Nephron (organoid): ENCODE measurements around the gene APOC1.
A peak's percentile ranks its signal among the peaks of the same experiment; 100 is the strongest.
"Not testable (repeated sequence)": the region's sequence is repeated elsewhere in the genome, so short reads cannot be mapped to it uniquely, and the experiment has no call there.

ENCODE experiments used
- H3K27ac Mint-ChIP-seq, 3 experiments: 2 replicates each; pipeline ENCODE4 v1.8.0; 2020; ENCODE audit warnings: mixed read lengths in 3 of 3, mild to moderate bottlenecking in 2 of 3, moderate library complexity in 1 of 3
- H3K27me3 Mint-ChIP-seq: 2 replicates; pipeline ENCODE4 v1.8.0; 2021; ENCODE audit warnings: low read depth, mild to moderate bottlenecking, moderate library complexity, mixed read lengths
- H3K36me3 Mint-ChIP-seq: 2 replicates; pipeline ENCODE4 v1.8.0; 2020; ENCODE audit warnings: low read depth, mixed read lengths
- H3K4me1 Mint-ChIP-seq: 2 replicates; pipeline ENCODE4 v1.8.0; 2020; ENCODE audit warnings: mixed read lengths
- H3K4me3 Mint-ChIP-seq, 3 experiments: 2 replicates each; pipeline ENCODE4 v1.8.0; 2020; ENCODE audit warnings: mild to moderate bottlenecking in 3 of 3, mixed read lengths in 3 of 3, moderate library complexity in 2 of 3
- H3K9me3 Mint-ChIP-seq: 2 replicates; pipeline ENCODE4 v1.8.0; 2020; ENCODE audit warnings: mixed read lengths
- CTCF ChIP-seq, 3 experiments: fragments of 200-600 bp; sonication (generic); IDR thresholded peaks; one replicate each; pipeline ENCODE4 v1.5.0; 2021; ENCODE audit warnings: antibody characterized with exemption in 3 of 3; ENCODE audit not compliant: unreplicated experiment in 3 of 3

Gene APOC1

GRCh38 chr19:44908074-44908835 lies 6.2 kb upstream of the APOC1 start:
- Mint-ChIP-seq H3K27me3 (peaks cover 8% of the 10 kb centered on the region), H3K9me3 (no peaks in the 10 kb centered on the region), H3K27ac (peak overlapping the region; percentile 35 to 70 (median 43)), H3K4me3 (peak overlapping the region; percentile 25 to 71 (median 50)), H3K36me3 (peaks cover 3% of the 10 kb centered on the region), H3K4me1 (peaks cover 37% of the 10 kb centered on the region)
- no peak for TF ChIP-seq CTCF (IDR thresholded peaks at IDR 0.05; ENCODE audit: unreplicated experiment in 3 of 3)

- TF ChIP-seq CTCF (IDR thresholded peaks at IDR 0.05; ENCODE audit: unreplicated experiment in 3 of 3): no peak
- Mint-ChIP-seq H3K27ac (no peak overlapping the region), H3K27me3 (peaks cover 8% of the 10 kb centered on the region), H3K4me3 (no peak overlapping the region), H3K9me3 (no peaks in the 10 kb centered on the region), H3K36me3 (no peaks in the 10 kb centered on the region), H3K4me1 (peaks cover 43% of the 10 kb centered on the region)
Observed at GRCh38 chr19:44908836-44909261, 5.6 kb upstream of the APOC1 start.

- Mint-ChIP-seq H3K27me3 (peaks cover 14% of the 10 kb centered on the region), H3K36me3 (no peaks in the 10 kb centered on the region)
- no peak for TF ChIP-seq CTCF (IDR thresholded peaks at IDR 0.05; ENCODE audit: unreplicated experiment in 3 of 3)
Observed at GRCh38 chr19:44909775-44910174, 4.6 kb upstream of the APOC1 start.

GRCh38 chr19:44911896-44912295 lies 2.5 kb upstream of the APOC1 start:
- peak overlapping the region in 2 of 3 experiments; percentile 98 for H3K27ac Mint-ChIP-seq
- peaks cover 13% of the 10 kb centered on the region for H3K27me3 Mint-ChIP-seq
- not testable (repeated sequence) for H3K9me3 Mint-ChIP-seq, H3K36me3 Mint-ChIP-seq, H3K4me3 Mint-ChIP-seq
- peaks cover 49% of the 10 kb centered on the region for H3K4me1 Mint-ChIP-seq

More at GRCh38 chr19:44909775-44910174, 4.6 kb upstream of the APOC1 start:
- H3K4me1 Mint-ChIP-seq: peaks cover 52% of the 10 kb centered on the region
- H3K4me3 Mint-ChIP-seq: peak overlapping the region in 1 of 3 experiments; percentile 25
- H3K27ac Mint-ChIP-seq: peak overlapping the region; percentile 87 to 98 (median 98)
- no peaks in the 10 kb centered on the region for H3K9me3 Mint-ChIP-seq

GRCh38 chr19:44912854-44913253 lies 1.6 kb upstream of the APOC1 start:
- Mint-ChIP-seq H3K4me1 (peaks cover 47% of the 10 kb centered on the region), H3K36me3 (no peaks in the 10 kb centered on the region), H3K4me3 (peak overlapping the region; percentile 50 to 55 (median 50)), H3K27ac (peak overlapping the region in 2 of 3 experiments; percentile 76 to 98), H3K27me3 (peaks cover 12% of the 10 kb centered on the region), H3K9me3 (no peaks in the 10 kb centered on the region)
- TF ChIP-seq CTCF (IDR thresholded peaks at IDR 0.05; ENCODE audit: unreplicated experiment in 3 of 3): no peak

GRCh38 chr19:44913512-44914432 lies 636 bp upstream of the APOC1 start:
- Mint-ChIP-seq H3K27ac (peak overlapping the region; percentile 76 to 98 (median 93)), H3K27me3 (peaks cover 12% of the 10 kb centered on the region), H3K4me1 (peaks cover 44% of the 10 kb centered on the region), H3K4me3 (peak overlapping the region; percentile 92 to 99 (median 95))
- H3K36me3 Mint-ChIP-seq, H3K9me3 Mint-ChIP-seq: not testable (repeated sequence)
